Measurements from ENCODE around the gene HERPUD2. TPM values are rescaled to one million over a fixed set of nuclear protein-coding genes. Genes with fewer than 3 reads are reported as not detected.
"Not testable (repeated sequence)": the region's sequence is repeated elsewhere in the genome, so short reads cannot be mapped to it uniquely, and the experiment has no call there.

HERPUD2 gene
- total RNA-seq, 1 donor from 2014 or later = 36.1 TPM

DNA sequence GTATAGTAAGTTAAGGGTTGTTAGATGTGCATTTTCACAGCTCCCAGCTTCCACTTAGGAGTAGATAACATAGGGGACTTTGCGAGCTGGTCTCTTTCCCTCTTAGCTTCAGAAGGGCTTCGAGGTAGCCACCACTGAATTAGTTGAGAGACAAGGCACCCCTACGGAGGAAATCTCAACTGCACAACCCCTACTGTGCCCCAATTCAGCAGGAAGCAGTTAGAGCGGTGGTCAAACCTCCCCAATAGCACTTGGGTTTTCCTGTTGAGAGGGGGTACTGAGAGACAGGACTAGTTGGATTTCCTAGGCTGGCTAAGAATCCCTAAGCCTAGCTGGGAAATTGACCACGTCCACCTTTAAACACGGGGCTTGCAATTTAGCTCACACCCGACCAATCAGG, 1.1 kb upstream of the HERPUD2 start:
- DNase-seq (ENCODE audit: low read depth) = no peak
- no peak for FAIRE-seq
- Histone ChIP-seq H3K36me3 (ENCODE audit: control insufficient read depth, insufficient read depth, low read length) (no peaks in the 10 kb centered on the region), H3K27me3 (ENCODE audit: control insufficient read depth, insufficient read depth, low read length) (no peaks in the 10 kb centered on the region), H3K4me3 (ENCODE audit: low read depth, low read length) (no peak overlapping the region)
- TF ChIP-seq, protein P1, sequence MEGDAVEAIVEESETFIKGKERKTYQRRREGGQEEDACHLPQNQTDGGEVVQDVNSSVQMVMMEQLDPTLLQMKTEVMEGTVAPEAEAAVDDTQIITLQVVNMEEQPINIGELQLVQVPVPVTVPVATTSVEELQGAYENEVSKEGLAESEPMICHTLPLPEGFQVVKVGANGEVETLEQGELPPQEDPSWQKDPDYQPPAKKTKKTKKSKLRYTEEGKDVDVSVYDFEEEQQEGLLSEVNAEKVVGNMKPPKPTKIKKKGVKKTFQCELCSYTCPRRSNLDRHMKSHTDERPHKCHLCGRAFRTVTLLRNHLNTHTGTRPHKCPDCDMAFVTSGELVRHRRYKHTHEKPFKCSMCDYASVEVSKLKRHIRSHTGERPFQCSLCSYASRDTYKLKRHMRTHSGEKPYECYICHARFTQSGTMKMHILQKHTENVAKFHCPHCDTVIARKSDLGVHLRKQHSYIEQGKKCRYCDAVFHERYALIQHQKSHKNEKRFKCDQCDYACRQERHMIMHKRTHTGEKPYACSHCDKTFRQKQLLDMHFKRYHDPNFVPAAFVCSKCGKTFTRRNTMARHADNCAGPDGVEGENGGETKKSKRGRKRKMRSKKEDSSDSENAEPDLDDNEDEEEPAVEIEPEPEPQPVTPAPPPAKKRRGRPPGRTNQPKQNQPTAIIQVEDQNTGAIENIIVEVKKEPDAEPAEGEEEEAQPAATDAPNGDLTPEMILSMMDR (IDR thresholded peaks at IDR 0.05; ENCODE audit: insufficient read depth, low read length, severe bottlenecking) = no peak

DNA sequence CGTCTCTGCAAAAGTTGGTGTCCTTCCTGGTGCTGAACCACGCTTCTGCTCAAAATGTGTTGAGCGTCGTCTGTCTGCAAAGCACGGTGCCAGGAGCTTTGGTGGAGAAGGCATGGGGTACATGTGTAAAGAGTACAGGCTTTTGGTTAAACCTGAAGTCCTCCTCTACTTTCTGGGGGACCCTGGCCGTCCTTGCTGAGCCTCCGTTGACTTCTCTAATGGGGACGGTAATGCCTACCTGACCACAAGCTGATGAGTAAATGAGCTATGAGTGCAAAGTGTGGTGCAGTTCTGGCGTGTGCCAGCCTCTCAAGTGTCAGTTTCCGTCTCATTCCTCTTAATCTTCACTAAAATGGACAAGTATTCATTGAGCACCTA, 527 bp upstream of the HERPUD2 start:
- Histone ChIP-seq H3K27me3 (ENCODE audit: control insufficient read depth, insufficient read depth, low read length) (no peaks in the 10 kb centered on the region), H3K36me3 (ENCODE audit: control insufficient read depth, insufficient read depth, low read length) (no peaks in the 10 kb centered on the region), H3K4me3 (ENCODE audit: low read depth, low read length) (peak overlapping the region; percentile 95)
- FAIRE-seq = no peak
- DNase-seq (ENCODE audit: low read depth) = peak; percentile 39
- TF ChIP-seq, protein P1 (IDR thresholded peaks at IDR 0.05; ENCODE audit: insufficient read depth, low read length, severe bottlenecking) = no peak

DNA sequence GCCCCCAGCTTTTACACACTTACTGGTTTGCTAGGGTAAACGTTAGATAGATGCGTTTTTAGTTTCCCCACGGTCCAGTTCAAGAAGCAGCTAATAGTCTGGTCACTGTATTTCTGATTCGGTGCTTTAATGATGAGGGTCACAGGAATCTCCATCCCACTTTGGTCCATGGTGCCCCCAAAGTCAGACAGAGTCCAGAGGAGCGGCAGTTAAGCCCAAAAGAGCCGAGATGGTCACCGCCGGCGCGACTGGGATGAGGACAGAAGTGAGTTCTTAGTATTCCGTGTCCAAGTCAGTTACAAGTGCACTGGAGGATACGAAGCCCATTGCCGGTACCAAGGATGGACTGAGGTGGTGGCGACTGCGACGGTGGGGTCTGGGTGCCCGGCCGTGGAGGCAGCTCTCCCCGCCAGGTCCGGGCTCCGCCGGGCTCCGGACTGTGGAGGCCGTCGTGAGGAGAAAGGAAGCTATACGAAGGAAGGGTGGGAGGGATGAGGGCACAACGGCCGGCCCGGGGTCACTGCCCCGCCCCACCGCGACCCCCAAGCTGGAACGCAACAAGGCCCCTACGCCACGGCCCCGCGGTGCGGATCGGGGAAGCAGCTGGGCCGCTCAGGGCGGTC, 663 bp downstream of the HERPUD2 start:
- no peaks in the 10 kb centered on the region for H3K27me3 ChIP-seq (ENCODE audit: control insufficient read depth, insufficient read depth, low read length)
- H3K36me3 ChIP-seq (ENCODE audit: control insufficient read depth, insufficient read depth, low read length) = no peaks in the 10 kb centered on the region
- no peak for FAIRE-seq
- DNase-seq (ENCODE audit: low read depth) = no peak
- peak overlapping the region; percentile 95 for H3K4me3 ChIP-seq (ENCODE audit: low read depth, low read length)
- TF ChIP-seq, protein P1 (IDR thresholded peaks at IDR 0.05; ENCODE audit: insufficient read depth, low read length, severe bottlenecking) = no peak

DNA sequence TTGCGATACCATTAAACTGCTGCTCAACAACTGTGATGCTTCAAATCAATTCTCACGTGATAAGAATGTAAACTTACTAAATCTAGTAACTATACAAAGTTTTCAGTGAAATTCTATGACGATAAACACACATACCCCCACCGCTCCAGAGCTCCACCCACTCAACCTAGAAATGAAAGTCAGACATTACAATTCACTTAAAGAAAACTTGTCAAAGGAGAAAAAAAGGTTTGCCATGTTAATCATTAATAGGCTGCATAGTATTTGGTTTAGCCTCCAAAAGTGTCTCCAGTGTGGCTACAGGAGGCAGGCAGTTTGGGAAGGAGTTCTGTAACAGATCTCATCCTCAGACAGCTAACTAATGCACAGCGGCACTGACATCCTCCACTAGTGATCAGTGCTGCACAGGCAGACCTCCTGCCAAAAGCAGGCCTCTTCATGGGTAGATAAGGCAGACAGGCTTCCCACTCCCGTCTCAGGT, 3.1 kb downstream of the HERPUD2 start:
- no peak for FAIRE-seq
- no peaks in the 10 kb centered on the region for H3K36me3 ChIP-seq (ENCODE audit: control insufficient read depth, insufficient read depth, low read length)

DNA sequence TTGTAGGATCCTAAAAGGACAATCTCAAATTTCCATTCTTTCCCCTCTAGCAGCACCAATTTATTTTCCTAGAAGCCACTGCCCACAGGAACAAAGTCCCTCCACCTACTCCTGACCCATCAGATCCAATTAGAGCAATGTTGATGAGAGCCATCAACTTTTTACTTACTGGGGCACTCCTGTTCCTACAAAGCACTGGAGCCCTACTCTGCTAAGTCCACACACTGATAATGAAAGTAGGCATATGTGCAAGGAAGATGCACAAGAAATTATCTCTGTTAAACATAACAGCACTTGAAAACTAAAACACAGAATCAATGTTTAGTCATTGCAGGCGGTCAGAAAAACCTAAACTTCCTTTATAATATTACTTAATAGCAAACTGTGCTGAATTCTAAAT, 3.6 kb downstream of the HERPUD2 start:
- H3K27me3 ChIP-seq (ENCODE audit: control insufficient read depth, insufficient read depth, low read length) = no peaks in the 10 kb centered on the region
- no peaks in the 10 kb centered on the region for H3K36me3 ChIP-seq (ENCODE audit: control insufficient read depth, insufficient read depth, low read length)
- H3K4me3 ChIP-seq (ENCODE audit: low read depth, low read length) = peak overlapping the region; percentile 21
- TF ChIP-seq, protein P1 (IDR thresholded peaks at IDR 0.05; ENCODE audit: insufficient read depth, low read length, severe bottlenecking) = no peak
- no peak for FAIRE-seq
- DNase-seq (ENCODE audit: low read depth) = no peak

More for the DNA sequence above, 3.1 kb downstream of the HERPUD2 start:
- TF ChIP-seq, protein P1 (IDR thresholded peaks at IDR 0.05; ENCODE audit: insufficient read depth, low read length, severe bottlenecking) = no peak
- H3K27me3 ChIP-seq (ENCODE audit: control insufficient read depth, insufficient read depth, low read length) = no peaks in the 10 kb centered on the region
- no peak for DNase-seq (ENCODE audit: low read depth)
- H3K4me3 ChIP-seq (ENCODE audit: low read depth, low read length) = peak overlapping the region; percentile 21

DNA sequence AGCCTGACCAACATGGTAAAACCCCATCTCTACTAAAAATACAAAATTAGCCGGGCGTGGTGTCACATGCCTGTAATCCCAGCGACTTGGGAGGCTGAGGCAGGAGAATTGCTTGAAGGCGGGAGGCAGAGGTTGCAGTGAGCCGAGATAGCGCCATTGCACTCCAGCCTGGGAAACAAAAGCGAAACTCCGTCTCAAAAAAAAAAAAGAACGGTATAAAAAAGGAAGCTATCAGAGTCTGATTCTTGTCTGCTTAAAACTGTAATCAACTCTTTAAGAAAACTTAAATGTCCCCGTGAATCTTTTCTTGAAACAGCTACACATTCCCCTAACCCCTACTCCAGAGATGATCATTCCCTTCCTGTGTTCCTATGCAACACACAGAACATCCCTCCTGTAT, 4.3 kb downstream of the HERPUD2 start:
- H3K4me3 ChIP-seq (ENCODE audit: low read depth, low read length); DNase-seq (ENCODE audit: low read depth); H3K36me3 ChIP-seq (ENCODE audit: control insufficient read depth, insufficient read depth, low read length); H3K27me3 ChIP-seq (ENCODE audit: control insufficient read depth, insufficient read depth, low read length); FAIRE-seq: not testable (repeated sequence)

All from bronchial epithelial cell (primary cell).